Activated naive CD4-positive, alpha-beta T cell treated with anti-CD3 and anti-CD28 coated beads for 36 hours (primary cell): ENCODE results near the gene LENG8. TPM values are rescaled to one million over a fixed set of nuclear protein-coding genes. Genes with fewer than 3 reads are reported as not detected.

Source experiments
- CTCF ChIA-PET: fragments of 350-600 bp; sonication (Branson Sonifier 250); formaldehyde crosslinking; loops from one replicate; lab custom pipeline; 2021; ENCODE audit warnings: antibody characterized with exemption; lab: Charles Lee
- DNase-seq: peaks from one replicate; pipeline ENCODE4 v3.0.0-alpha.2; 2020
- H3K27ac Mint-ChIP-seq: one replicate; pipeline ENCODE4 v1.8.0; 2021; ENCODE audit warnings: mild to moderate bottlenecking, mixed read lengths
- H3K27me3 Mint-ChIP-seq: one replicate; pipeline ENCODE4 v1.8.0; 2021; ENCODE audit warnings: low read depth, mixed read lengths
- H3K36me3 Mint-ChIP-seq: one replicate; pipeline ENCODE4 v1.8.0; 2021; ENCODE audit warnings: low read depth, mixed read lengths
- H3K4me1 Mint-ChIP-seq: one replicate; pipeline ENCODE4 v1.8.0; 2021; ENCODE audit warnings: low read depth, mixed read lengths
- H3K4me3 Mint-ChIP-seq: one replicate; pipeline ENCODE4 v1.8.0; 2021; ENCODE audit warnings: mild to moderate bottlenecking, moderate library complexity, mixed read lengths
- H3K9me3 Mint-ChIP-seq: one replicate; pipeline ENCODE4 v1.8.0; 2021; ENCODE audit warnings: mixed read lengths
- intact Hi-C: fragments of 100-400 bp; cut with micrococcal nuclease; formaldehyde crosslinking; loops from one replicate; pipeline ENCODE4 v1.15.1; 2023
- total RNA-seq, 2 experiments: library from RNA; stranded (reverse); gene quantifications; one replicate each; pipeline ENCODE4 v1.2.3, GENCODE V29; 2021

Gene LENG8
- total RNA-seq, 2 experiments from 2014 or later, result 171 to 175 TPM

DNA sequence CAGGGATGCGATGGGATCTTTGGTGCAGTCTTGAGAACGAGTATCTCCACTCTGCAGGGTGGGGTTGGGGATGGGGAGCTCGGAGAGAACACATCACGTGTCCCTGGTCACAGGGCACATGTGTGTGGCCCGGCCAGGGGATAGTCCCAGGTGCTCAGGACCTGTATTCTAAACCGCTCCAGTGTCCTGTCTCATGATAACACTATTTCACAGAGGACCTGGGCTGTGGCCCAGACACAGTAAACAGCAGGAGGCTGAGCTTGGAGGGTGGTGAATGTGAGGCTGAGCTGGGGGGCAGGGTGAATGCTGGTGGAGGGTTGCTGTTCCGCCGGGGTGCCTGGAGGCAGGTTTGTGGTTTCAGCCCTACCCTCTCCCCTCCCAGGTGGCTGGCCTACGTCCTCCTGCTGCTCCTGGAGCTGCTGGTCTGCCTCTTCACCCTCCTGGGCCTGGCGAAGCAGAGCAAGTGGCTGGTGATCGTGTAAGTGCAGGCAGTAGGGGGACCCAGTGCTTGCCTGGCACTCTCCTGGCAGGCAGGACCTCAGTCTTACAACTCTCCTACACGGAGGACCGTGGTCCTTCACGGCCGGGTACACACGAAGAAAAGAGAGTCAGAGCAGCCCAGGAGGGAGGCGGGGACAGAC lies 22.6 kb upstream of the LENG8 start:
- intact Hi-C loops, result no loop called here
- peaks cover 35% of the 10 kb centered on the region for H3K27me3 Mint-ChIP-seq

DNA sequence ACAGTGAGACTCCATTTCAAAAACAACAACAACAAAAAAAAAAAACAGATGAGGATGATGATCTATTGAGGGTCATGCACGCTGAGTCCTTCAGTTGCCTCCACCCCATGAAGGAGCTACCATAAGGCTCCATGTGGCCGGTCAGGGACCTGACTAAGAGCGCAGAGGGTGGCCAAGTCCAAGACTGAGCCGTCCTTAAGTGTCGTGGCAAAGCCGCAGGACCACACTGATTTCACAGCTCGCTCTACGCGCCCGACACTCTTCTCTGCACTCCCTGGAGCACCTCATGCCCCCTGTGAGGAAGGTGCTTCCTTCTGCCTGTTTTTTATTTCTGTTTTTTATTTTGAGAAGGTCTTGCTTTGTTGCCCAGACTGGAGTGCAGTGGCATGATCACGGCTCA lies 21.4 kb upstream of the LENG8 start:
- intact Hi-C loops, result no loop called here
- Mint-ChIP-seq H3K9me3 (no peaks in the 10 kb centered on the region), H3K4me3 (no peak overlapping the region), H3K27ac (no peak overlapping the region), H3K4me1 (peaks cover 10% of the 10 kb centered on the region), H3K36me3 (no peaks in the 10 kb centered on the region), H3K27me3 (peaks cover 33% of the 10 kb centered on the region)
- CTCF ChIA-PET, result interaction anchor here (0.7 to 1.4 kb wide), 2 partner anchors 10 to 11 kb away, joined by 3 read pairs; no protein-coding TSS in a partner anchor
- no peak for DNase-seq

More for the DNA sequence above, 22.6 kb upstream of the LENG8 start:
- no peak overlapping the region for H3K4me3 Mint-ChIP-seq
- CTCF ChIA-PET, result no interaction called here
- no peaks in the 10 kb centered on the region for H3K9me3 Mint-ChIP-seq
- no peaks in the 10 kb centered on the region for H3K36me3 Mint-ChIP-seq
- H3K27ac Mint-ChIP-seq, result no peak overlapping the region
- peaks cover 9% of the 10 kb centered on the region for H3K4me1 Mint-ChIP-seq
- no peak for DNase-seq

DNA sequence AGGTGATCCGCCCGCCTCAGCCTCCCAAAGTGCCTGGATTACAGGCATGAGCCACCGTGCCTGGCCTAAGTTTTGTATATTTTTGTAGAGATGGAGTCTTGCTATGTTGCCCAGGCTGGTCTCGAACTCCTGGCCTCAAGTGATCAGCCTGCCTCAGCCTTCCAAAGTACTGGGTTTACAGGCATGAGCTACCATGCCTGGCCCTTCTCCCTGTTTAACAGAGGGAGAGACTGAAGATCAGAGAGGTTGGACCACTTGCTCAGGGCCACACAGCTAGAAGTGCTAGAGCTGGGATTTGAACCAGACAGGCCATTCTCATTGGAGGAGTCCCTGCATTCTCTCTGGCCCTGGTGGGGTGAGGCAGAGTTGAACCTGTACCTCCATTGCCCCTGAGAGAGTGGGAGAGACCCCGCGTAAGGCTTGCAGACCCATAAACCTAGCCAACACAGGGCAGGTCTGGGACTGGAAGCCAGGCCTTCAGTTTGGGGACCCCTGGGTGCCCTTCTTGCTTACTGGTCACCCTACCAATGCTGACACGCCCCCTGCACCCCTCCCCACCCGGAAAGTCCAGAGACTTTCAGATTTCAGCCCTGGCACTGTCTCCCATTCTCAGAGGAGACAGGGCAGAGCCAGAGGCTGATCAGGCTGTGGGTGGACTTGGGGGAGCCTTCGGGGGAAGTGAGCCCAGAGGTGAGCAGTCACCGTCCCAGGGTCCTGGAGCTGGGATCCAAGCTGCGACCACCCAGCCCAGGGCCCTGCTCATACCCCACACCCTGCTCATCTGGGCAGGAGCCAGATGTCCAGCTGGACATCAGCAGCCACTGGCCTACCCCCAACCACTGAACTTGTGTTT lies 20.4 kb upstream of the LENG8 start:
- Mint-ChIP-seq H3K4me3 (no peak overlapping the region), H3K27ac (no peak overlapping the region), H3K9me3 (no peaks in the 10 kb centered on the region), H3K4me1 (peaks cover 10% of the 10 kb centered on the region), H3K36me3 (no peaks in the 10 kb centered on the region), H3K27me3 (peaks cover 29% of the 10 kb centered on the region)
- CTCF ChIA-PET, result interaction anchor here (0.7 to 1.4 kb wide), 2 partner anchors 9 to 10 kb away, joined by 3 read pairs; no protein-coding TSS in a partner anchor
- intact Hi-C loops, result no loop called here
- no peak for DNase-seq

DNA sequence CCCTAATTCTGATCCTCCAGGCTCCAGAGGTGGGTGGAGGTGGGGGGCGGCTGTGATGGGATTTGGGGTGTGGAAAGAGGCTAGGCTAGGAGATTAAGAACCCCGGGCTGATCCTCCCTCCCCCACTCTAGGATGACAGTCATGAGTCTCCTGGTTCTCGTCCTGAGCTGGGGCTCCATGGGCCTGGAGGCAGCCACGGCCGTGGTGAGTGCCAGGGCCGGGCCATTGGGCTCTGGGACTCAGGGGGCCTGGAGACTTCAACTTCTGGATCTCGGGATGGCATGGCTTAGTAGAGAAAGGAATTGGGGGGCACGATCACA lies 19.9 kb upstream of the LENG8 start:
- CTCF ChIA-PET, result no interaction called here
- H3K9me3 Mint-ChIP-seq, result no peaks in the 10 kb centered on the region
- no peak overlapping the region for H3K27ac Mint-ChIP-seq
- no peak for DNase-seq
- peaks cover 13% of the 10 kb centered on the region for H3K4me1 Mint-ChIP-seq
- H3K27me3 Mint-ChIP-seq, result peaks cover 26% of the 10 kb centered on the region
- H3K36me3 Mint-ChIP-seq, result no peaks in the 10 kb centered on the region
- intact Hi-C loops, result no loop called here
- H3K4me3 Mint-ChIP-seq, result no peak overlapping the region

DNA sequence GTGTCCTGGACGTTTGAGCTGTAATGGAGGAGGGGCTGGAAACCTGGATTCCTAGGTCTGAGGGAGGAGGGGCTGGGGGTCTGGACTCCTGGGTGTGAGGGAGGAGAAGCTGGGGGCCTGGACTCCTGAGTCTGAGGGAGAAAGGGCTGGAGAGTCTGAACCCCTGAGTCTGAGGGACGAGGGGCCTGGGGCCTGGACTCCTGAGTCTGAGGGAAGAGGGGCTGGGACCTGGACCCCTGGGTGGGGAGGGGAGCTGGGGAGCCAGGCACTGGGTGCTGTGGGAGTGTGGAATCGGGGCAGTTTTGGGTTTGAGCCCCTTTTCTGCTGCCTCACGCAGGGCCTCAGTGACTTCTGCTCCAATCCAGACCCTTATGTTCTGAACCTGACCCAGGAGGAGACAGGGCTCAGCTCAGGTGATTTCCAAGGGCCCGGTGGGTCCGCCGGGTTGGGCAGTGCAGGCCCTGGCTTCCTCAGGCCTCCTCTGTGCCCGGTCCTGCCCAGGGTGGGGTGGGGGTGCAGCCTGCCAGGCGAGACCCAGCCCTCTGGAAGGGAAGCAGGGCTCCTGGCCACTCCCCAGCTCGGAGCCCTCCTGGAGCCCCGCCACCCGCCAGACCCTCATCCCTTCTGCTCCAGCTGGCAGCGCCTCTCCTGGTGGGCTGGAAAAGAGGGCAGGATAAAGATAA lies 19.3 kb upstream of the LENG8 start:
- H3K27ac Mint-ChIP-seq, result no peak overlapping the region
- intact Hi-C loops, result no loop called here
- peaks cover 17% of the 10 kb centered on the region for H3K4me1 Mint-ChIP-seq
- H3K9me3 Mint-ChIP-seq, result no peaks in the 10 kb centered on the region
- DNase-seq, result no peak
- no peak overlapping the region for H3K4me3 Mint-ChIP-seq
- CTCF ChIA-PET, result no interaction called here
- H3K36me3 Mint-ChIP-seq, result no peaks in the 10 kb centered on the region
- peaks cover 26% of the 10 kb centered on the region for H3K27me3 Mint-ChIP-seq

DNA sequence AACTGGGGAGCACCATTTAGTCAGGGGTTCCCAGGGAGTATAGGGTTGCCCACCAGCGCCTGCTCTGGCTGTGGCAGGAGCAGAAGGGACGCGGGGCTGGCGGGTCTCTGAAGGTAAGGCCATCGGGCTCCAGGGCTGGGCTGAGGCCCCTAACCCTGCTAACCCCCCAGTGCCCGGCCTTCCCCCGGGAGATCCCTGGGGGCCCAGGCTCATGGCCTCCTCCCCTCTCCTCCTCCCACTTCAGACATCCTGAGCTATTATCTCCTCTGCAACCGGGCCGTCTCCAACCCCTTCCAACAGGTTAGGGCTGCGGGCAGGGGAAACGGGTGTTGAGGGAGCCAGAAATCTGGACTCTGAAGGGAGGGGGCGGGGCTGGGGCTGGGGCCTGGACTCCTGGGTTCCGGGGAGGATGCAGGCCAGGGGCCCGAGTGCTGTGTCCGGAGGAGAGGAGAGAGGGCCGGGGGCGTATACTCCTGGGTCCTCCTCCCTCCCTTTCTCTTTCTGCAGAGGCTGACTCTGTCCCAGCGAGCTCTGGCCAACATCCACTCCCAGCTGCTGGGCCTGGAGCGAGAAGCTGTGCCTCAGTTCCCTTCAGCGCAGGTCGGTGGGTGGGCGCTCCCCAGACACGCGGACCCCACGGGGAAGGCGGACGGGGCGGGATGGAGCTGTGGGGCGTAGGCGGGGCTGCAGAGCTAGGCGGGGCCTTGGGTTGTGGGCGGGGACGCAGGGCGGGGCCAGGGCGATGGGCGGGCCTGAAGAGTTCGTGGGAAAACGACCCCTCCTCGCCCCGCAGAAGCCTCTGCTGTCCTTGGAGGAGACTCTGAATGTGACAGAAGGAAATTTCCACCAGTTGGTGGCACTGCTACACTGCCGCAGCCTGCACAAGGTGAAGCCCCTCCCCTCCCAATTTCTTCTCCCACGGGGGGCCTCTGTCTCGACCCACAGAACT lies 18.4 kb upstream of the LENG8 start:
- Mint-ChIP-seq H3K9me3 (no peaks in the 10 kb centered on the region), H3K27ac (no peak overlapping the region), H3K4me1 (peaks cover 22% of the 10 kb centered on the region), H3K36me3 (no peaks in the 10 kb centered on the region), H3K27me3 (peaks cover 22% of the 10 kb centered on the region), H3K4me3 (peak overlapping the region; percentile 48)
- CTCF ChIA-PET, result no interaction called here
- peak; percentile 51 for DNase-seq
- intact Hi-C loops, result no loop called here

DNA sequence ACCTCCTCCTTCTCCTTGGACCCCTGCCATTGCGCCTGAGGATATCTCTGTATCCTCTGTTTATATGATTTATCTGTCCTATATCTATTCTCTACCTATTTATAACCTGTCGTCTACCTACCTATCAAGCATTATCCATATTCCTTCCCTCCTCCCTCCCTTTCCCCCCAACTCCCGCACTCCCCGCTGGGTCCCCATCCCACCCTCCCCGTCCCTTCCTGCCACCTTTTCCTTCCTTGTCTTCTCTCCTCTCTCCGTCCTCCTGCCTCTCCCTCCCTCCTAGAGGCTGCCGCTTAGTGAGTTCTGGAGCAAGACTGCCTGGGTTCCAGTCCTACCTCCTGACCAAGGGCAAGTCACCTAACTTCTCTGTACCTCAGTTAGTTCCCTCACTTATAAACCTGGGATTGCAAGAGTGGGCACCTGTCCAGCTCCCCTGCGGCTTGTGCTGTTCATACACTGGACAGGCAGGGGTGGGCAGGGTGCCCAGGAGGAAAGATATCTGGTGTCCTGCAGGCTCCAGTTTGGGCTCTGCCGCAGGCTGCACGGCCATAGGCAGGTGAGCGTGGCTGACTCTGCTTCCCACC lies 17.7 kb upstream of the LENG8 start:
- H3K4me3 Mint-ChIP-seq, result no peak overlapping the region
- H3K9me3 Mint-ChIP-seq, result no peaks in the 10 kb centered on the region
- intact Hi-C loops, result no loop called here
- peaks cover 25% of the 10 kb centered on the region for H3K4me1 Mint-ChIP-seq
- H3K36me3 Mint-ChIP-seq, result no peaks in the 10 kb centered on the region
- peaks cover 15% of the 10 kb centered on the region for H3K27me3 Mint-ChIP-seq
- no peak for DNase-seq
- H3K27ac Mint-ChIP-seq, result no peak overlapping the region
- CTCF ChIA-PET, result no interaction called here

DNA sequence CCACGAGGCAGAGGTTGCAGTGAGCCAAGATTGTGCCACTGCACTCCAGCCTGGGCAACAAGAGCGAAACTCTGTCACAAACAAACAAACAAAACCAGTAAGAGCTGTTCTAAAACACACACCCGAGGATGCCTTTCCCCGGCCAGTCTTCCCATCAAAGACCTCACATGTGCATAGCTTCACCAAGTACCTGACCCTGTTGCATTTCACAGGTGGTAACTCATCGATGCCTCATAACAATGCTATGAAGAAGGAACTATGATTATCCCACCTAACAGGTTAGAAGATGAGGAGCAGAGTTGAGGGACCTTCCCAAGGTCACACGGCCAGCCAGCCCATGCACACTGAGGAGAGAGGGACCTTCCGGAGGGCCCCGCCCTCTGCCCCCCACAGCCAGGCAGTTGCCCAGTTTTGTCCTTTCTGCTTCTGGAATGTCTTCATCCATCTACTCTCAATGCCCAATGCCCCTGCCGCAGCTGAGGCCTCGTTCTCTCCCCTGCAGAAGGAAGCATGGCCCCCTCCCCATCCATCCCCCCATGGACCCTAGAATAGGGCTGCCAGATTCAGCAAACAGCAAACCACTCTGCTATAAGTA lies 16.8 kb upstream of the LENG8 start:
- H3K27me3 Mint-ChIP-seq, result peaks cover 11% of the 10 kb centered on the region
- CTCF ChIA-PET, result no interaction called here
- H3K4me1 Mint-ChIP-seq, result peaks cover 28% of the 10 kb centered on the region
- intact Hi-C loops, result no loop called here
- H3K27ac Mint-ChIP-seq, result no peak overlapping the region
- DNase-seq, result no peak
- no peak overlapping the region for H3K4me3 Mint-ChIP-seq
- peaks cover 2% of the 10 kb centered on the region for H3K36me3 Mint-ChIP-seq
- no peaks in the 10 kb centered on the region for H3K9me3 Mint-ChIP-seq

DNA sequence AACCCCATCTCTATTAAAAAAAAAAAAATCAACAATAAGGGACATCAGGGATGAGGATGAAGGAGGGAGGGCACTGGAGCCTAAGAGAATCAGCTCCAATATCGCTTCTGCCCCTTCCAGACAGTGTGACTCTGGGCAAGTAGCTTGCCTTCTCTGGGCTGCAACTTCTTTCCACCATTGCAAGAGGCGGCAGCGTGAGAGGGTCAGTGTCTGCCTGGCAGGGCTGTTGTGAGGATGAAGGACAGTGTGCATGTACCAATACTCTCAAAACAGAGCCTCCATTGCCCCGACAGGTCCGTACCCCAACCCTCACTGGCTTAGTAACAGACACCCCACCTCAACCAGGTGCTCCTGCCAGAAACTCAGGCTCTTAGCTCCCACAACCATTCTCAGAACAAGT lies 15.3 kb upstream of the LENG8 start:
- peaks cover 7% of the 10 kb centered on the region for H3K27me3 Mint-ChIP-seq
- peaks cover 28% of the 10 kb centered on the region for H3K4me1 Mint-ChIP-seq
- no peaks in the 10 kb centered on the region for H3K9me3 Mint-ChIP-seq
- intact Hi-C loops, result no loop called here
- H3K4me3 Mint-ChIP-seq, result no peak overlapping the region
- H3K27ac Mint-ChIP-seq, result no peak overlapping the region
- CTCF ChIA-PET, result interaction anchor here (0.7 kb wide), 1 partner anchor 30 kb away, joined by 3 read pairs; the partner anchor contains the start of gene LENG9
- no peak for DNase-seq
- H3K36me3 Mint-ChIP-seq, result peaks cover 2% of the 10 kb centered on the region

DNA sequence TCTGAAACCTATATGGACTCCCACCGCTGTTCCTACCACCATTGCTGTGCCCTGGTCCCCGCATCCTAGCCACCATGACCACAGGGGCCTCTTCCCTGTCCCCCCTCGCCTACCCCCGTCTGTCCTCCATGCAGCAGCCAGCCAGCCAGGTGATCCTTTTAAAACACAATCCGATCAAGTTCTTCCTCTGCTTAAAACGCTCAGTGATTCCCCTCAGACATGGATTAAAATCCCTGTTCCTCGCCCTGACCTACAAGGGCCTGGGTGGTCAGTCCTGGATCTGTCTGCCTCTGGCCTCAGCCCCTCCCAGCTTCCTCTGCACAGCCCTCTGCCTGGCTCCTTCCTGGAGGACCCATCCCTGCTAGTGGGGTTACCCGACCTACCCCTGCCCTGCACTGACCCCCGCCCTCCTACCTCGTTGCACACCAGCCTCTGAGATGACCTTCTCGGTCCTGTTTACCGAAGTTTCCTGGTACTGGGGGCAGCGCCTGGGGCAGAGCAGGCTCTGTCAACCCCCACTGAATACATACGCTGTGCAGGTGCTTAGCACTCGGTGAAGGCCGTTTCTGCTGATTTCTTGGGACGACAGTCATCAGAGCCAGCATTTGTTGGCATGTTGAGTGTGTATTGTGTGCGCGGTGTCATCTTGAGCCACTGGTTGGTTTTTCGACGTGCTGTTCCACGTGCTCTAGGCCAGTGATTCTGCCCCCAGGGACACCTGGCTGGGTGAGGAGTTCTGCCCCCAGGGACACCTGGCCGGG lies 14.7 kb upstream of the LENG8 start:
- Mint-ChIP-seq H3K4me3 (no peak overlapping the region), H3K4me1 (peaks cover 27% of the 10 kb centered on the region), H3K27me3 (peaks cover 3% of the 10 kb centered on the region), H3K36me3 (peaks cover 2% of the 10 kb centered on the region), H3K9me3 (no peaks in the 10 kb centered on the region), H3K27ac (no peak overlapping the region)
- DNase-seq, result no peak
- intact Hi-C loops, result no loop called here
- CTCF ChIA-PET, result no interaction called here

DNA sequence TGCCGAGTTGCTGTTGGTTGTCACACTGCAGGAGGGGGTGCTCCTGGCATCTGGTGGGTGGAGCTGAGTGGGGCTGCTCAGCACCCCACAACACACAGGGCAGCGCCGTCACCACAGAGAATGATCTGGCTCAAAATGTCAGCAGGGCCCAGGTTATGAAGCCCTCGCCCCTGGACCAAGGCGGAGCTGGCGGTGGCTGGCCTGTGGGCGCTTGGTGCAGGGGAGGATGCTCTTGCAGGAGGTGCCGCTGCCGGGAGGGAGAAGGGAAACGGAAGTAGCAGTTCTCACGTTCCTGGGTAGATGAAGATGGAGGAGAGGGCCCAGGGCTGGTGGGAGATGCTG lies 14.2 kb upstream of the LENG8 start:
- CTCF ChIA-PET, result interaction anchor here (0.6 kb wide), 1 partner anchor 214 kb away, joined by 3 read pairs; no protein-coding TSS in a partner anchor
- Mint-ChIP-seq H3K36me3 (peaks cover 2% of the 10 kb centered on the region), H3K27ac (peak overlapping the region; percentile 37), H3K9me3 (no peaks in the 10 kb centered on the region), H3K4me3 (peak overlapping the region; percentile 29), H3K27me3 (no peaks in the 10 kb centered on the region), H3K4me1 (peaks cover 27% of the 10 kb centered on the region)
- intact Hi-C loops, result no loop called here
- DNase-seq, result peak; percentile 21
